Globus pallidus (tissue), 1 donor: ENCODE measurements around the gene MESP2.

Experiments
- DNase-seq: peaks from one replicate; pipeline ENCODE4 v3.0.0-alpha.2; 2015; ENCODE audit warnings: low spot score

Gene MESP2

GRCh38 chr15:89818287-89818686 is 42.2 kb downstream of the MESP2 start:
- DNase-seq = no peak

GRCh38 chr15:89820666-89821611 is 44.8 kb downstream of the MESP2 start:
- no peak for DNase-seq

- no peak for DNase-seq
These were observed 45.9 kb downstream of the MESP2 start for GRCh38 chr15:89822026-89822425.

GRCh38 chr15:89822611-89822950 is 46.4 kb downstream of the MESP2 start:
- DNase-seq = no peak

- no peak for DNase-seq
These were observed 47.0 kb downstream of the MESP2 start for GRCh38 chr15:89822951-89823711.

GRCh38 chr15:89823836-89824606 is 47.9 kb downstream of the MESP2 start:
- no peak for DNase-seq

GRCh38 chr15:89824607-89824867 is 48.4 kb downstream of the MESP2 start:
- no peak for DNase-seq

GRCh38 chr15:89825271-89825940 is 49.3 kb downstream of the MESP2 start:
- DNase-seq = no peak

- DNase-seq = no peak
These were observed 50.8 kb downstream of the MESP2 start for GRCh38 chr15:89826671-89827655.

- DNase-seq = no peak
These were observed 51.7 kb downstream of the MESP2 start for GRCh38 chr15:89827829-89828228.
